ENCODE measurements around the gene FARSA. TPM values are rescaled to one million over a fixed set of nuclear protein-coding genes. Genes with fewer than 3 reads are reported as not detected.

The FARSA gene
- total and polyA plus RNA-seq, 2 of the 13 experiments (the other 11 are each of a cell fraction or from before 2014, with no cell fraction given), result 25.9 to 72.0 TPM

DNA sequence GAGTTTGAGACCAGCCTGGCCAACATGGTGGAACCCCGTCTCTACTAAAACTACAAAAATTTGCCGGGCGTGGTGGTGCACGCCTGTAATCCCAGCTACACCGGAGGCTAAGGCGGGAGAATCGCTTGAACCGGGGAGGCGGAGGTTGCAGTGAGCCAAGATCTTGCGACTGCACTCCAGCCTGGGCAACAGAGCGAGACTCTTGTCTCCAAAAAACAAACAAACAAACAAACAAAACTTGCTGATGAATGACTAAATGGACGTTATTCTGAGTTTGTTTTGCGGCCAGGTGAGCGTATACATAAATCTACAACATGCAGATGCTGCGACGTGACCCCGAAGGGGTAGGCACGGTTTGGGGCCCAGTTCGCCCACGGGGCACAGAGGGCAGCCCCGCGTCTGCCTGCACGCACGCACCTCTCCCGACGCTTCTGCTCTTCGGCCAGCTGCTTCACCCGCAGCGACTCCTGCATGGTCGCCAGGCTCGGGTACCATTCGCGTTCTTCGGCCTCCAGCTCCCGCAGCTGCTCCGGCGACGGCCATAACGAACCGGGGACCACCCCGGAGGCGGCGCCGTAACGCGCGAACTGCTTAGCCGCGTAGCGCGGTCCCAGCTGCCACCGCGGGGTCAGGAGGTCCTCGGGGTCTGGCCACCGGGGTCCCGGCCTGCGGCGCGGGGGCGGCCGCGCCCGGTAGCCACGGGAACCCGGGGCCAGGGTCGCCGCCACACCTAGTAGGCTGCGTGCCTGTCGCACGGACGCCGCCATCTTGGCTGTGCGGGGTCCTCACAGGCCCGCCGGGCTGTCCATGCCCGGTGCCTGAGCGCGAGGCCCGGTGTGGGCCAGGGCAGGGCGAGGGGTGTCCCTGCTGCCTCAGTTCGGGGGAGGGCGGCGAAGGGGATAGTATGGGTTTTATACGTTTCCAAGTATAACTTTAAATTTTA is 23.2 kb upstream of the FARSA start, which contains the start of gene GADD45GIP1 (continued):
- TF ChIP-seq, protein P1, sequence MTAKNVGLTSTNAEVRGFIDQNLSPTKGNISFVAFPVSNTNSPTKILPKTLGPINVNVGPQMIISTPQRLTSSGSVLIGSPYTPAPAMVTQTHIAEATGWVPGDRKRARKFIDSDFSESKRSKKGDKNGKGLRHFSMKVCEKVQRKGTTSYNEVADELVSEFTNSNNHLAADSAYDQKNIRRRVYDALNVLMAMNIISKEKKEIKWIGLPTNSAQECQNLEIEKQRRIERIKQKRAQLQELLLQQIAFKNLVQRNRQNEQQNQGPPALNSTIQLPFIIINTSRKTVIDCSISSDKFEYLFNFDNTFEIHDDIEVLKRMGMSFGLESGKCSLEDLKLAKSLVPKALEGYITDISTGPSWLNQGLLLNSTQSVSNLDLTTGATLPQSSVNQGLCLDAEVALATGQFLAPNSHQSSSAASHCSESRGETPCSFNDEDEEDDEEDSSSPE (CRISPR knock-in tag; IDR thresholded peaks at IDR 0.05), result peak; percentile 50; the same call in 1 of the 2 replicates
- TF ChIP-seq, protein P2, sequence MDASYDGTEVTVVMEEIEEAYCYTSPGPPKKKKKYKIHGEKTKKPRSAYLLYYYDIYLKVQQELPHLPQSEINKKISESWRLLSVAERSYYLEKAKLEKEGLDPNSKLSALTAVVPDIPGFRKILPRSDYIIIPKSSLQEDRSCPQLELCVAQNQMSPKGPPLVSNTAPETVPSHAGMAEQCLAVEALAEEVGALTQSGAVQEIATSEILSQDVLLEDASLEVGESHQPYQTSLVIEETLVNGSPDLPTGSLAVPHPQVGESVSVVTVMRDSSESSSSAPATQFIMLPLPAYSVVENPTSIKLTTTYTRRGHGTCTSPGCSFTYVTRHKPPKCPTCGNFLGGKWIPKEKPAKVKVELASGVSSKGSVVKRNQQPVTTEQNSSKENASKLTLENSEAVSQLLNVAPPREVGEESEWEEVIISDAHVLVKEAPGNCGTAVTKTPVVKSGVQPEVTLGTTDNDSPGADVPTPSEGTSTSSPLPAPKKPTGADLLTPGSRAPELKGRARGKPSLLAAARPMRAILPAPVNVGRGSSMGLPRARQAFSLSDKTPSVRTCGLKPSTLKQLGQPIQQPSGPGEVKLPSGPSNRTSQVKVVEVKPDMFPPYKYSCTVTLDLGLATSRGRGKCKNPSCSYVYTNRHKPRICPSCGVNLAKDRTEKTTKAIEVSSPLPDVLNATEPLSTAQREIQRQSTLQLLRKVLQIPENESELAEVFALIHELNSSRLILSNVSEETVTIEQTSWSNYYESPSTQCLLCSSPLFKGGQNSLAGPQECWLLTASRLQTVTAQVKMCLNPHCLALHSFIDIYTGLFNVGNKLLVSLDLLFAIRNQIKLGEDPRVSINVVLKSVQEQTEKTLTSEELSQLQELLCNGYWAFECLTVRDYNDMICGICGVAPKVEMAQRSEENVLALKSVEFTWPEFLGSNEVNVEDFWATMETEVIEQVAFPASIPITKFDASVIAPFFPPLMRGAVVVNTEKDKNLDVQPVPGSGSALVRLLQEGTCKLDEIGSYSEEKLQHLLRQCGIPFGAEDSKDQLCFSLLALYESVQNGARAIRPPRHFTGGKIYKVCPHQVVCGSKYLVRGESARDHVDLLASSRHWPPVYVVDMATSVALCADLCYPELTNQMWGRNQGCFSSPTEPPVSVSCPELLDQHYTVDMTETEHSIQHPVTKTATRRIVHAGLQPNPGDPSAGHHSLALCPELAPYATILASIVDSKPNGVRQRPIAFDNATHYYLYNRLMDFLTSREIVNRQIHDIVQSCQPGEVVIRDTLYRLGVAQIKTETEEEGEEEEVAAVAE (CRISPR knock-in tag; IDR thresholded peaks at IDR 0.05; ENCODE audit: borderline replicate concordance), result no peak
- TF ChIP-seq MLLT10 (CRISPR knock-in tag; IDR thresholded peaks at IDR 0.05) (no peak), KDM3A (CRISPR knock-in tag; IDR thresholded peaks at IDR 0.05; ENCODE audit: low read depth) (0 out of 2 replicates have a peak, but pooled peaks have one; percentile 12), YEATS4 (CRISPR knock-in tag; IDR thresholded peaks at IDR 0.05; ENCODE audit: borderline replicate concordance) (peak; percentile 77; the same call in 1 of the 2 replicates), BRD4 (CRISPR knock-in tag; IDR thresholded peaks at IDR 0.05) (peak; percentile 96; the same call in 1 of the 2 replicates), ZNF496 (CRISPR knock-in tag; IDR thresholded peaks at IDR 0.05; ENCODE audit: insufficient replicate concordance) (no peak), KMT2A (CRISPR knock-in tag; IDR thresholded peaks at IDR 0.05) (0 out of 2 replicates have a peak, but pooled peaks have one; percentile 34), ZNF616 (CRISPR knock-in tag; IDR thresholded peaks at IDR 0.05; ENCODE audit: low read depth) (no peak)
- TF ChIP-seq, protein P3, sequence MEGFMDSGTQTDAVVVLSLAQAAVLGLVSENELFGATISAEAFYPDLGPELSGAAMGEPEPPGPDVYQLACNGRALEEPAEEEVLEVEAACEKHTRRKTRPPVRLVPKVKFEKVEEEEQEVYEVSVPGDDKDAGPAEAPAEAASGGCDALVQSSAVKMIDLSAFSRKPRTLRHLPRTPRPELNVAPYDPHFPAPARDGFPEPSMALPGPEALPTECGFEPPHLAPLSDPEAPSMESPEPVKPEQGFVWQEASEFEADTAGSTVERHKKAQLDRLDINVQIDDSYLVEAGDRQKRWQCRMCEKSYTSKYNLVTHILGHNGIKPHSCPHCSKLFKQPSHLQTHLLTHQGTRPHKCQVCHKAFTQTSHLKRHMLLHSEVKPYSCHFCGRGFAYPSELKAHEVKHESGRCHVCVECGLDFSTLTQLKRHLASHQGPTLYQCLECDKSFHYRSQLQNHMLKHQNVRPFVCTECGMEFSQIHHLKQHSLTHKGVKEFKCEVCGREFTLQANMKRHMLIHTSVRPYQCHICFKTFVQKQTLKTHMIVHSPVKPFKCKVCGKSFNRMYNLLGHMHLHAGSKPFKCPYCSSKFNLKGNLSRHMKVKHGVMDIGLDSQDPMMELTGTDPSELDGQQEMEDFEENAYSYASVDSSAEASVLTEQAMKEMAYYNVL (CRISPR knock-in tag; IDR thresholded peaks at IDR 0.05; ENCODE audit: borderline replicate concordance), result no peak
- TF ChIP-seq, protein P4, sequence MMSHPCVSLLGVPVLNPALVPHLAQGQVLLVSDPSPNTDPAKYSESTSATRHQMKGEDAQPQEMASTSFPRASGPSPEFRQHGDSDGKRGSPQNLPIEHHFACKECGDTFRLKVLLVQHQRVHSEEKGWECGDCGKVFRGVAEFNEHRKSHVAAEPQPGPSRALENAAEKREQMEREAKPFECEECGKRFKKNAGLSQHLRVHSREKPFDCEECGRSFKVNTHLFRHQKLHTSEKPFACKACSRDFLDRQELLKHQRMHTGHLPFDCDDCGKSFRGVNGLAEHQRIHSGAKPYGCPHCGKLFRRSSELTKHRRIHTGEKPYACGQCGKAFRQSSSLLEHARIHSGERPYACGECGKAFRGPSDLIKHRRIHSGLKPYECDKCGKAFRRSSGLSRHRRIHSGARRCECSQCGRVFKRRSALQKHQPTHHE (CRISPR knock-in tag; IDR thresholded peaks at IDR 0.05; ENCODE audit: borderline replicate concordance), result 0 out of 2 replicates have a peak, but pooled peaks have one; percentile 35
- TF ChIP-seq, protein P5, sequence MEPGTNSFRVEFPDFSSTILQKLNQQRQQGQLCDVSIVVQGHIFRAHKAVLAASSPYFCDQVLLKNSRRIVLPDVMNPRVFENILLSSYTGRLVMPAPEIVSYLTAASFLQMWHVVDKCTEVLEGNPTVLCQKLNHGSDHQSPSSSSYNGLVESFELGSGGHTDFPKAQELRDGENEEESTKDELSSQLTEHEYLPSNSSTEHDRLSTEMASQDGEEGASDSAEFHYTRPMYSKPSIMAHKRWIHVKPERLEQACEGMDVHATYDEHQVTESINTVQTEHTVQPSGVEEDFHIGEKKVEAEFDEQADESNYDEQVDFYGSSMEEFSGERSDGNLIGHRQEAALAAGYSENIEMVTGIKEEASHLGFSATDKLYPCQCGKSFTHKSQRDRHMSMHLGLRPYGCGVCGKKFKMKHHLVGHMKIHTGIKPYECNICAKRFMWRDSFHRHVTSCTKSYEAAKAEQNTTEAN (CRISPR knock-in tag; conservative IDR thresholded peaks at IDR 0.05), result no peak
- TF ChIP-seq, protein P6, sequence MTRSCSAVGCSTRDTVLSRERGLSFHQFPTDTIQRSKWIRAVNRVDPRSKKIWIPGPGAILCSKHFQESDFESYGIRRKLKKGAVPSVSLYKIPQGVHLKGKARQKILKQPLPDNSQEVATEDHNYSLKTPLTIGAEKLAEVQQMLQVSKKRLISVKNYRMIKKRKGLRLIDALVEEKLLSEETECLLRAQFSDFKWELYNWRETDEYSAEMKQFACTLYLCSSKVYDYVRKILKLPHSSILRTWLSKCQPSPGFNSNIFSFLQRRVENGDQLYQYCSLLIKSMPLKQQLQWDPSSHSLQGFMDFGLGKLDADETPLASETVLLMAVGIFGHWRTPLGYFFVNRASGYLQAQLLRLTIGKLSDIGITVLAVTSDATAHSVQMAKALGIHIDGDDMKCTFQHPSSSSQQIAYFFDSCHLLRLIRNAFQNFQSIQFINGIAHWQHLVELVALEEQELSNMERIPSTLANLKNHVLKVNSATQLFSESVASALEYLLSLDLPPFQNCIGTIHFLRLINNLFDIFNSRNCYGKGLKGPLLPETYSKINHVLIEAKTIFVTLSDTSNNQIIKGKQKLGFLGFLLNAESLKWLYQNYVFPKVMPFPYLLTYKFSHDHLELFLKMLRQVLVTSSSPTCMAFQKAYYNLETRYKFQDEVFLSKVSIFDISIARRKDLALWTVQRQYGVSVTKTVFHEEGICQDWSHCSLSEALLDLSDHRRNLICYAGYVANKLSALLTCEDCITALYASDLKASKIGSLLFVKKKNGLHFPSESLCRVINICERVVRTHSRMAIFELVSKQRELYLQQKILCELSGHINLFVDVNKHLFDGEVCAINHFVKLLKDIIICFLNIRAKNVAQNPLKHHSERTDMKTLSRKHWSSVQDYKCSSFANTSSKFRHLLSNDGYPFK (CRISPR knock-in tag; IDR thresholded peaks at IDR 0.05; ENCODE audit: borderline replicate concordance), result no peak

Data from HepG2 (cell line).